Muscle of leg (tissue), 11 donors: ENCODE results near the gene MAPK12. TPM values are rescaled to one million over a fixed set of nuclear protein-coding genes. Genes with fewer than 3 reads are reported as not detected.

ENCODE experiments used
- DNase-seq: peaks from one replicate; pipeline ENCODE4 v3.0.0; 2013
- H3K27ac ChIP-seq: one replicate; pipeline ENCODE4 v1.5.1; 2013; ENCODE audit warnings: mild to moderate bottlenecking, low read length, control low read depth
- H3K27me3 ChIP-seq: one replicate; pipeline ENCODE4 v1.6.1; 2013; ENCODE audit warnings: low read length; ENCODE audit not compliant: control insufficient read depth, insufficient read depth
- H3K36me3 ChIP-seq: one replicate; pipeline ENCODE4 v1.6.1; 2013; ENCODE audit warnings: low read length; ENCODE audit not compliant: control insufficient read depth, insufficient read depth
- H3K4me1 ChIP-seq: one replicate; pipeline ENCODE4 v1.6.1; 2013; ENCODE audit warnings: low read length; ENCODE audit not compliant: control insufficient read depth, insufficient read depth
- H3K4me3 ChIP-seq: one replicate; pipeline ENCODE4 v1.5.1; 2013; ENCODE audit warnings: low read length, control low read depth
- H3K9me3 ChIP-seq: replicated peaks from 2 replicates; pipeline ENCODE4 v1.6.1; 2013; ENCODE audit warnings: low read depth, low read length; ENCODE audit not compliant: control insufficient read depth
- WGBS: methylation state at CpG from one replicate; pipeline ENCODE4 v1.1.5; 2013; ENCODE audit warnings: missing lambda C conversion rate; ENCODE audit not compliant: insufficient coverage; 5-methylcytosine and 5-hydroxymethylcytosine counted together
- polyA plus RNA-seq, 8 donors: library from polyadenylated mRNA; unstranded; fragments of 120-200 nt; gene quantifications; one replicate each; pipeline versions ENCODE4 v1.2.1 to v1.2.3, GENCODE V29; 2013; ENCODE audit warnings: inconsistent platforms in 1 of 8, low replicate concordance in 1 of 8; ENCODE audit not compliant: insufficient read length in 8 of 8, insufficient read depth in 1 of 8
- total RNA-seq: library from RNA; stranded (reverse); fragments of 120-200 nt; gene quantifications from one replicate; pipeline ENCODE4 v1.2.4, GENCODE V29; 2013

Gene MAPK12
- total and polyA plus RNA-seq, 9 donors, result 9.4 to 37.8 (median 20.3) TPM

- peaks cover 32% of the 10 kb centered on the region for H3K4me1 ChIP-seq
- H3K27me3 ChIP-seq, result no peaks in the 10 kb centered on the region
- DNase-seq, result no peak
- H3K36me3 ChIP-seq, result peaks cover 13% of the 10 kb centered on the region
- WGBS, result 82% methylated on average over 16 of the region's 22 CpGs
- no peak overlapping the region for H3K27ac ChIP-seq
- H3K4me3 ChIP-seq, result no peak overlapping the region
- H3K9me3 ChIP-seq, result no peaks in the 10 kb centered on the region
Observed at GRCh38 chr22:50253046-50253915, 8.2 kb downstream of the MAPK12 start.

GRCh38 chr22:50252082-50253045 lies 9.1 kb downstream of the MAPK12 start:
- peak; percentile 67 for DNase-seq
- H3K4me3 ChIP-seq, result no peak overlapping the region

GRCh38 chr22:50251477-50252081 lies 9.9 kb downstream of the MAPK12 start:
- 13% methylated on average over 36 of the region's 36 CpGs for WGBS
- no peak for DNase-seq
- H3K9me3 ChIP-seq, result no peaks in the 10 kb centered on the region
- H3K4me1 ChIP-seq, result peaks cover 22% of the 10 kb centered on the region
- H3K36me3 ChIP-seq, result peaks cover 27% of the 10 kb centered on the region
- H3K4me3 ChIP-seq, result peak overlapping the region; percentile 59
- H3K27ac ChIP-seq, result no peak overlapping the region
- no peaks in the 10 kb centered on the region for H3K27me3 ChIP-seq

More at GRCh38 chr22:50252082-50253045, 9.1 kb downstream of the MAPK12 start:
- H3K9me3 ChIP-seq, result no peaks in the 10 kb centered on the region
- peaks cover 22% of the 10 kb centered on the region for H3K36me3 ChIP-seq
- H3K27ac ChIP-seq, result no peak overlapping the region
- H3K4me1 ChIP-seq, result peaks cover 29% of the 10 kb centered on the region
- WGBS, result 59% methylated on average over 18 of the region's 25 CpGs
- no peaks in the 10 kb centered on the region for H3K27me3 ChIP-seq

- H3K36me3 ChIP-seq, result peaks cover 32% of the 10 kb centered on the region
- no peaks in the 10 kb centered on the region for H3K27me3 ChIP-seq
- DNase-seq, result peak; percentile 85
- H3K27ac ChIP-seq, result no peak within 1 kb of the TSS
- H3K4me1 ChIP-seq, result peaks cover 22% of the 10 kb centered on the region
- H3K4me3 ChIP-seq, result peak within 1 kb of the TSS; percentile 59
- WGBS, result under 1% methylated on average over 78 of the region's 81 CpGs
- no peaks in the 10 kb centered on the region for H3K9me3 ChIP-seq
Observed at GRCh38 chr22:50250555-50251476, 10.7 kb downstream of the MAPK12 start, which contains the start of gene HDAC10. HDAC10 (minus strand) TSS chr22:50251265; CDS start chr22:50251032, 233 bp downstream.

- Histone ChIP-seq H3K27me3 (no peaks in the 10 kb centered on the region), H3K4me1 (peaks cover 27% of the 10 kb centered on the region), H3K36me3 (peaks cover 33% of the 10 kb centered on the region), H3K4me3 (peak overlapping the region; percentile 59), H3K27ac (no peak overlapping the region), H3K9me3 (no peaks in the 10 kb centered on the region)
- 67% methylated on average over 11 of the region's 11 CpGs for WGBS
- no peak for DNase-seq
Observed at GRCh38 chr22:50250249-50250554, 11.3 kb downstream of the MAPK12 start.

- no peaks in the 10 kb centered on the region for H3K27me3 ChIP-seq
- peaks cover 27% of the 10 kb centered on the region for H3K4me1 ChIP-seq
- no peaks in the 10 kb centered on the region for H3K9me3 ChIP-seq
- WGBS, result 83% methylated on average over 31 of the region's 32 CpGs
- peak overlapping the region; percentile 59 for H3K4me3 ChIP-seq
- peaks cover 33% of the 10 kb centered on the region for H3K36me3 ChIP-seq
- DNase-seq, result no peak
- no peak overlapping the region for H3K27ac ChIP-seq
Observed at GRCh38 chr22:50249341-50250248, 11.9 kb downstream of the MAPK12 start.

- 79% methylated on average over 16 of the region's 29 CpGs for WGBS
- Histone ChIP-seq H3K27me3 (no peaks in the 10 kb centered on the region), H3K9me3 (no peaks in the 10 kb centered on the region), H3K4me1 (peaks cover 34% of the 10 kb centered on the region), H3K4me3 (no peak overlapping the region), H3K27ac (no peak overlapping the region), H3K36me3 (peaks cover 31% of the 10 kb centered on the region)
- no peak for DNase-seq
Observed at GRCh38 chr22:50248196-50249081, 13.0 kb downstream of the MAPK12 start.

GRCh38 chr22:50247748-50248147 lies 13.7 kb downstream of the MAPK12 start:
- no peak overlapping the region for H3K4me3 ChIP-seq
- H3K9me3 ChIP-seq, result no peaks in the 10 kb centered on the region
- H3K27me3 ChIP-seq, result no peaks in the 10 kb centered on the region
- H3K27ac ChIP-seq, result no peak overlapping the region
- 37% methylated on average over 16 of the region's 16 CpGs for WGBS
- no peak for DNase-seq
- H3K36me3 ChIP-seq, result peaks cover 31% of the 10 kb centered on the region
- H3K4me1 ChIP-seq, result peaks cover 40% of the 10 kb centered on the region
